Femur (tissue), 1 donor: ENCODE data around the gene OTOP1.
"Not testable (repeated sequence)": the region's sequence is repeated elsewhere in the genome, so short reads cannot be mapped to it uniquely, and the experiment has no call there.

Experiments
- DNase-seq: peaks from one replicate; pipeline ENCODE4 v3.0.0-alpha.2; 2017

Gene OTOP1

GRCh38 chr4:4228356-4228668 lies 1.6 kb upstream of the OTOP1 start:
- no peak for DNase-seq

- DNase-seq = no peak
Observed at GRCh38 chr4:4227510-4228355, 1.0 kb upstream of the OTOP1 start.

DNA sequence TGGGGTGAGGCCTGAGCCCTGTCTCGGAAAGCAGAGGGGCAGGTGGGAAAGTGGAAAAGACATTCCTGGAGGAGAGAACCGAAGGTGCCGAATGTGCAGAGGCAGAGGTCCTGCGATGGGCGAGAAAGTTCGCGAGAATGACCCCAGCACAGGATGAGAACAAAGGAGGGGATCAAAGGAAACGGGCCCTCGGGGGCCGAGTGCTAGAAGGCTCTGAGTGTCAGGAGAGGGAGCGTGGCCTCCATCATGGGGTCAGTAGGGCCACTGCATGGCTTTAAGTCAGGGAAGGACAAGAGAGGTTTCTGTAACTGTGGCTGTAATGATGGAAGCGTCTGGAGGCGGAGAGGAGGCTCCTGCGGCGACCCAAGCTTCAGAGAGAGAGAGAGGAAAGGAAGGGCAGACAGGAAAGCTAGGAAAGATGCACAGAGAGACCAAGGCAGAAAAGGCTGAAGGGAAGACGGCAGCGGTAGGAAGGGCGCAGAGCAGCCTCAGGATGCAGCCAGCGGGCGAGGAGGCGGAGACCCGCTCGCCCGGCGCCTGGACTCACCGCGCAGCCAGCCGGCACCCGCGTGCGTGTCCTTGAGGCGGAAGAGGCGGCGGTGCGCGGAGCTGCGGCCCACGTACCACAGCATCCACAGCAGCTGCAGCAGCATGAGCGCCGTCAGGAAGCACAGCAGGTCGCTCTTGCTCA lies 669 bp downstream of the OTOP1 start:
- DNase-seq = no peak

GRCh38 chr4:4217113-4217512 lies 9.6 kb downstream of the OTOP1 start:
- DNase-seq = no peak

- no peak for DNase-seq
Observed at GRCh38 chr4:4216648-4217047, 10.1 kb downstream of the OTOP1 start.

DNA sequence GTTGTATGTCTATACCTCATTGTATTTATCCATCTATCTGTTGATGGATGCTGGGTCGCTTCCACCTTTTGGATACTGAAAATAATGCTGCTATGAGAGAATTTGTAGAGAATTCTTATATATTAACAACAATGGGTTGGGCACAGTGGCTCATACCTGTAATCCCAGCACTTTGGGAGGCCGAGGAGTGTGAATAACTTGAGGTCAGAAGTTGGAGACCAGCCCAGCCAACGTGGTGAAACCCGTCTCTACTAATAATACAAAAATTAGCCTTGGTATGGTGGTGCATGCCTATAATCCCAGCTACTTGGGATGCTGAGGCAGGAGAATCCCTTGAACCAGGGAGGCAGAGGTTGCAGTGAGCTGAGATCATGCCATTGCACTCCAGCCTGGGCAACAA lies 13.1 kb downstream of the OTOP1 start:
- not testable (repeated sequence) for DNase-seq

- DNase-seq = no peak
Observed at GRCh38 chr4:4206204-4206603, 20.5 kb downstream of the OTOP1 start.

DNA sequence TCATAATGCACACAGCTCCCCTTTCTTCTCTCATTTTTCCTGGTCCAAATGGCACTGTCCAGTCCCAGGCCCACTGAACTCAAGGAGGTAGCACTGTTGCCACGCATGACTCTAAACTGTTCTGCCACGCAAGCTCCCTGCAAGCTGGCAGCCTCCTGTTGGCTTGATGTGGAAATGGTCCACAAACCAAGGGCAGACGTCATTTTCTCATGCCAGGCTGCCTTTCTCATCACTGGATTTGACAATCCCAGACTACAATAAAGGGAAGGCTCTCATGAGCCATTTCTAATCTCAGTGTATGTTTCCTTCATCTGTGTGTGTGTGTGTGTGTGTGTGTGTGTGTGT lies 22.4 kb downstream of the OTOP1 start:
- no peak for DNase-seq

DNA sequence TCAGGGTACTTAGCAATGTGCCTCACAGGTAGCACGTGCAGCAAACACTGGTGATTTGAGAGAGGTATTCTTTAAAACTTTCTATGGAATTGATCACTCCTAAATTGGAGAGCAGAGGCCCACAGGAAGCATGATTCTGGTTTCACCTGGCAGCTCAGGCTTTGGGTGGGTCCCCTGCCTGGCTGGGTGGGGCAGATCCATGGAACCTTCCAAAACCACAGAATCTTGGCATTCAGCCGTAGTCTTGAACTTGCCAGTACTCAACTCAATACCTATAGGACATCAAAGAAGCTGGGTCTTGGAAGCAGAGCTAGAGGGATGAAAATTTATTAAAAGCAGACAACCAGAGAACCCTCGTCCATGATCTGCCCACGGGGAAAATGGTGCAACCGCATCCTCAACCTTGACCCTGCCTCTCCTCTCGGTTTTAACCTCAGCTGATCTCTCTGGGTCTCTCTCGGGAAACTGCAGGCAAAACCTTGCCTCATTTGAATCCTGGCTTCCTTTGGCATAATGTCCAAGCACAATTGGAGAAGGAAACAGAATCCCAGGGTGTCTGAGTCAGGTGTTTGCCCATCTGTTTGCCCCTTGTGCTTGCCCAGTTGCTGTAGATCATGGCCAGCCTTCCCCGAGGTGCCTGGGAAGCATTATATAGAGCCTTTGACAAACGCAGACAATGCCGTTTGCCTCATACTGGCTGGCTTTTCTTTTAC lies 22.9 kb downstream of the OTOP1 start:
- DNase-seq = no peak

DNA sequence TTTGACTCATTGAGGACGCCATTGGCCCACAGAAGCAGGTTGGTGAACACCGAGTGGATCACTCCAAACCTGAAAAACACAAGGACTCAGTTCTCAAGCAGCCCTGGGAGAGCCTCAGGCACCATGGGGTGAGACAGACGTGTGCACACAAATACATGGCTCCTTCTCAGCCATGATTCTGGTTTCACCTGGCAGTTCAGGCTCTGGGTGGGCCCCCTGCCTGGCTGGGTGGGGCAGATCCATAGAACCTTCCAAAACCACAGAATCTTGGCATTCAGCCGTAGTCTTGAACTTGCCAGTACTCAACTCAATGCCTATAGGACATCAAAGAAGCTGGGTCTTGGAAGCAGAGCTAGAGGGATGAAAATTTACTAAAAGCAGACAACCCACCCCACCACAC lies 24.2 kb downstream of the OTOP1 start:
- no peak for DNase-seq

DNA sequence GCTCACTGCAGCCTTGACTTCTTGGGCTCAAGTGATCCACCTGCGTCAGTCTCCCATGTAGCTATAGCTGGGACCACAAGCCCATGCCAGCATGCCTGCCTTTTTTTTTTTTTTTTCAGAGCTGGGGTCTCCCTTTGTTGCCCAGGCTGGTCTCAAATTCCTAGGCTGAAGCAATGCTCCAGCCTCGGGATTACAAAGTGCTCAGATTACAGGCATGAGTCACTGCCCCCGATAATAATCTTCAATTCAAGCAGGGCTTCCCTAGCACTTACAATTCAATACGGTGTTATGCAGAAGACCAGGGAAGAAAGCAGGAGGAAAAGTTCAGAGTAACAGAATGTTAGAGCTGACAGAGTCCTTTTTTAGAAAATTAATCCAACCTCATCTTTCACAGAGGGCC lies 26.1 kb downstream of the OTOP1 start:
- no peak for DNase-seq

- no peak for DNase-seq
Observed at GRCh38 chr4:4195354-4195753, 31.4 kb downstream of the OTOP1 start.

GRCh38 chr4:4188557-4188956 lies 38.2 kb downstream of the OTOP1 start:
- not testable (repeated sequence) for DNase-seq

GRCh38 chr4:4185528-4185927 lies 41.2 kb downstream of the OTOP1 start:
- no peak for DNase-seq

GRCh38 chr4:4182835-4183568 lies 43.7 kb downstream of the OTOP1 start:
- DNase-seq = no peak

DNA sequence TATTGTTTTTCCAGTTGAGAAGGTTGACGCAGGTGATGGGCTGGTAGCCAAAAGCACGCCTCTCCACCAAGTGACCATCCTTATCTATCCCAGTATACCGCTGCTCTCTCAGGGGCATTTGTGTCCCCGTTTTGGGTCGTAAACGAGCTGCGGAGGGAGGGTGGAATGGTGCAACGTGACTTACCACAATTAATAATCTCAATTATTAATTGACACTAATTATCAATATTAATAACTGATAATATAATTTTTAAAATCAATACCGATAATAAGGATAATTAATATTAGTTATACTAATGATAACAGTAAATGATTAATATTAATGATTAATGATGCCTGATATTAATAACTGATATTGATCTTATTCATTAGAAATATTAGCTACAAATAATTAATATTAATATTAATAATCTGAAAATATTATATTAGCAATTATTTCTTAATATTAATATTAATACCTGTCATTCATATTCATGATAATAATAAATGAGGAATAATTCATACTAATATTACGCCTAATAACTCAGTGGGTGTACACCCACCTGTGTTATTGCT lies 56.1 kb downstream of the OTOP1 start:
- DNase-seq = no peak

DNA sequence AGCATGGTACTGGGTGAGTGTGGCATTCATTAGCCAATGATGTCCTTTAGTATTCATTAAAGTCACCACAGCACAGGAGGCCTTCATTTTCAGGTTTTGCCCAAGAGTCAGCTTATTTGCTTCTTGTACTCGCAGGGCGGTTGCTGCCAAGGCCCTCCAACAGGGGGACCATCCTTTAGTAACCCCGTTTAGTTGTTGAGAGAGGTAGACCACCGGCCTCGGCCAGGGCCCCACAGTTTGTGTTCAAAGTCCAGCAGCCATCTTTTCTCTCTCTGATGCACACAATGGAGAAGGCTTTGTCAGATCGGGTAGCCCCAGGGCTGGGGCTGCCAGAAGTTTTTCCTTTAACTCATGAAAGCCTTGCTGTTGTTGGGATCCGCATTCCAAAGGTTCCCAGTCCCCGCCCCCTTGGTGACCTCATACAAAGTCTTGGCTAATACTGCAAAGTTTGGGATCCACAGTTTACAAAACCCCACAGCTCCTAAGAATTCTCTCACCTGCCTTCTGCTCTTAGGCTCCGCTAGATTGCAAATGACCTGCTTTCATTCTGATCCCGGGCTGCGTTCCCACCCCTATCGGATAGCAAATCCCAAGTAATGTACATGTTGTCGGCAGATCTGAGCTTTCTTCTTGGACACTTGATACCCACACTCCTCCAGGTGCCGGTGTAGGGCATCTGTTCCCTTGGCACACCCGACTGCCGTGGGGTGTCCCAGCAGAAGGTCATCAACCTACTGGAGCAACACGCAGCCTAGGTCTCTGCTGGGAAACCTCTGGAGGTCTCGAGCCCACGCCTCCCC lies 58.5 kb downstream of the OTOP1 start:
- DNase-seq = not testable (repeated sequence)

GRCh38 chr4:4166986-4167385 lies 59.7 kb downstream of the OTOP1 start:
- not testable (repeated sequence) for DNase-seq

DNA sequence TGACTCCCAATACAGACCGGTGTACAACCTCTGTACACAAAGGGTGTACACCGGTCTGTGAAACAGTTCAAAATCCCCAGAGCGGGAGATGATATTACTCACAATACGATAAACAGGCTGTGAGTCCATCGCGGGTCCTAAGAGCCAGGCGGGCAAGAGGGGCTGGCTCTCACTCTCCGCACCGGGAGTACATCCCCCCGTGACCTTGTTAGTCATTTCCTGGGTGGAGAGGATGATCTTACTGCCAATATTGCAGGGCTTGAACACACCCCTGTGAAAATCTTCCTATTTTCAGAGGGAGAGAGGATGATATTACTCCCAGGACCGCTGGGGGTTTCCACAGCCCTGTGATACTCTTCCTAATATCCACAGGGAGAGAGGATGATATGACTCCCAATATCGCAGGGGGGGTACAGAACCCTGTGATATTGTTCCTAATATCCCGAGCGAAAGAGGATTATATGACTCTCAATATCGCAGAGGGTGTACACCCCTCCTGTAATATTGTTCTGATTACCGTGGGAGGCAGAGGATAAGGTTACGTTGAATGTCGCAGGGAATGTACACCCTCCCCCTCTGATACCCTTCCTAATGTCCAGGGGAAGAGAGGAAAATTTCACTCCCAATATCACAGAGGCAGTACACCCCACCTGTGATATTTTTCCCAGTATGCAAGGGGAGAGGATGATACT lies 60.9 kb downstream of the OTOP1 start:
- not testable (repeated sequence) for DNase-seq

DNA sequence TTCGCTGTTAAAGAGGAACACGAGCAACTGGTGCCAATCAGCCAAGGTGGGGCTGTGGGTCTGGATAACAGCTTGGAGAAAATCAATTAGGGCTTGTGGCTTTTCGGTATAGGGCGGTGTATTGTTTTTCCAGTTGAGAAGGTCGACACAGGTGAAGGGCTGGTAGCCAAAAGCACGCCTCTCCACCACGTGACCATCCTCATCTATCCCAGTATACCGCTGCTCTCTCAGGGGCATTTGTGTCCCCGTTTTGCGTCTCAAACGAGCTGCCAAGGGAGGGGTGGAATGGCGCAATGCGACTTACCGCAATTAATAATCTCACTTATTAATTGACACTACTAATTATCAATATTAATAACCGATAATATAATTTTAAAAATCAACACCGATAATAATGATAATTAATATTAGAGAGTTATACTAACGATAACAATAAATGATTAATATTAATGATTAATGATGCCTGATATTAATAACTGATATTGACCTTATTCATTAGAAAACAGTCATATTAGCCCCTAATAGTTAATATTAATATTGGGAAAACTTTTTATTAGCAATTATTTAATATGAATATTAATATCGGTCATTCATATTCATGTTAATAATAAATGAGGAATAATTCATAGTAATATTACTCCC lies 62.1 kb downstream of the OTOP1 start:
- not testable (repeated sequence) for DNase-seq

DNA sequence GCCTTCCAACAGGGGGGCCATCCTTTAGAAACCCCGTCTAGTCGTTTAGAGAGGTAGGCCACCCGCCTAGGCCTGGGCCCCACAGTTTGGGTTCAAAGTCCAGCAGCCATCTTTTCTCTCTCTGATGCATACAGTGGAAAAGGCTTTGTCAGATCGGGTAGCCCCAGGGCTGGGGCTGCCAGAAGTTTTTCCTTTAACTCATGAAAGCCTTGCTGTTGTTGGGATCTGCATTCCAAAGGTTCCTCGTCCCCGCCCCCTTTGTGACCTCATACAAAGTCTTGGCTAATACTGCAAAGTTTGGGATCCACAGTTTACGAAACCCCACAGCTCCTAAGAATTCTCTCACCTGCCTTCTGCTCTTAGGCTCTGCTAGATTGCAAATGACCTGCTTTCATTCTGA lies 64.5 kb downstream of the OTOP1 start:
- not testable (repeated sequence) for DNase-seq
